ENCODE results near the gene LRRC23. TPM values are rescaled to one million over a fixed set of nuclear protein-coding genes. Genes with fewer than 3 reads are reported as not detected.

The LRRC23 gene
- total RNA-seq, 3 donors from 2014 or later, result 7.4 to 15.4 (median 10.8) TPM

DNA sequence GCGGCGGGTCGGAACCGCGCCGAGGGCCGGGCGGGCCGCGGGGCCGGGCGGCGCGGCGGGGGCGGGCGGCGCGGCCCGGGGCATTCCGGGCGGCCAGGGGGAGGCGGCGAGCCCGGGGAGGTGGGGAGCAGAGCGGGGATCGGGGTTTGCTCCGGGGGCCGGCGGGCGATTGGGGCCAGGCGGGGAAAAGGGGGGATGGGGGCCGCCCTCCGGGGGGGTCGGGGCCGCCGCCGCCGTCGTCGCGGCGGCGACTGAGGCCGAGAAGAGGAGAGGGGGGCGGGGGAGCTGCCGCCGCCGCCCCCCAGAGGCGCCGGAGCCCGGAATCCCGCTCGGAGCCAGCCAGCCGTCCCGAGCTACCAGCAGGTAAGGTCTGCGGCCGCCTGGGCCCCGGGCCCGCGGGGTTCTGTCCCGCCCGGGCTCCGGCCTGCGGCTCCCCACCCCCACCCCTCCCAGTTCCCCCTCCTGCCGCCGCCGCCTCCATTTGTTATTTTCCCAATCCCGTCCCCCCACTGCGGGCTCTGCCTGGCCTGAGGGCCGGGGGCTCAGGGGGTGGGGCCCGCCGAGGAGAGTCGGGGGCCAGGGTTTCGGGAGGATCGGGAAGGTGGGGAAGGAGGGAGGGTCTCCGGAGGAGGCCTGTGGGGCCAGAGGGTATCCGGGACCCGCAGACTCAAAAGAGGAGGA, 23.5 kb downstream of the LRRC23 start:
- H3K4me3 ChIP-seq, result peak overlapping the region; percentile 94 to 96 (median 95)
- H3K9me3 ChIP-seq, result no peaks in the 10 kb centered on the region
- H3K4me1 ChIP-seq, result peaks cover 11 to 41% of the 10 kb centered on the region in 2 donors
- intact Hi-C loops (cut with DNase I; ENCODE audit: low total_unique reads), result no loop called here
- H3K36me3 ChIP-seq, result no peaks in the 10 kb centered on the region
- TF ChIP-seq, protein P1, sequence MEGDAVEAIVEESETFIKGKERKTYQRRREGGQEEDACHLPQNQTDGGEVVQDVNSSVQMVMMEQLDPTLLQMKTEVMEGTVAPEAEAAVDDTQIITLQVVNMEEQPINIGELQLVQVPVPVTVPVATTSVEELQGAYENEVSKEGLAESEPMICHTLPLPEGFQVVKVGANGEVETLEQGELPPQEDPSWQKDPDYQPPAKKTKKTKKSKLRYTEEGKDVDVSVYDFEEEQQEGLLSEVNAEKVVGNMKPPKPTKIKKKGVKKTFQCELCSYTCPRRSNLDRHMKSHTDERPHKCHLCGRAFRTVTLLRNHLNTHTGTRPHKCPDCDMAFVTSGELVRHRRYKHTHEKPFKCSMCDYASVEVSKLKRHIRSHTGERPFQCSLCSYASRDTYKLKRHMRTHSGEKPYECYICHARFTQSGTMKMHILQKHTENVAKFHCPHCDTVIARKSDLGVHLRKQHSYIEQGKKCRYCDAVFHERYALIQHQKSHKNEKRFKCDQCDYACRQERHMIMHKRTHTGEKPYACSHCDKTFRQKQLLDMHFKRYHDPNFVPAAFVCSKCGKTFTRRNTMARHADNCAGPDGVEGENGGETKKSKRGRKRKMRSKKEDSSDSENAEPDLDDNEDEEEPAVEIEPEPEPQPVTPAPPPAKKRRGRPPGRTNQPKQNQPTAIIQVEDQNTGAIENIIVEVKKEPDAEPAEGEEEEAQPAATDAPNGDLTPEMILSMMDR (IDR thresholded peaks at IDR 0.05), result no peak
- no peak for TF ChIP-seq POLR2AphosphoS5 (IDR thresholded peaks at IDR 0.05)
- TF ChIP-seq POLR2A (IDR thresholded peaks at IDR 0.05), result no peak
- H3K27me3 ChIP-seq, result no peaks in the 10 kb centered on the region
- H3K27ac ChIP-seq, result peak overlapping the region; percentile 99
- DNase-seq (ENCODE audit: low spot score in 2 of 2), result no peak

DNA sequence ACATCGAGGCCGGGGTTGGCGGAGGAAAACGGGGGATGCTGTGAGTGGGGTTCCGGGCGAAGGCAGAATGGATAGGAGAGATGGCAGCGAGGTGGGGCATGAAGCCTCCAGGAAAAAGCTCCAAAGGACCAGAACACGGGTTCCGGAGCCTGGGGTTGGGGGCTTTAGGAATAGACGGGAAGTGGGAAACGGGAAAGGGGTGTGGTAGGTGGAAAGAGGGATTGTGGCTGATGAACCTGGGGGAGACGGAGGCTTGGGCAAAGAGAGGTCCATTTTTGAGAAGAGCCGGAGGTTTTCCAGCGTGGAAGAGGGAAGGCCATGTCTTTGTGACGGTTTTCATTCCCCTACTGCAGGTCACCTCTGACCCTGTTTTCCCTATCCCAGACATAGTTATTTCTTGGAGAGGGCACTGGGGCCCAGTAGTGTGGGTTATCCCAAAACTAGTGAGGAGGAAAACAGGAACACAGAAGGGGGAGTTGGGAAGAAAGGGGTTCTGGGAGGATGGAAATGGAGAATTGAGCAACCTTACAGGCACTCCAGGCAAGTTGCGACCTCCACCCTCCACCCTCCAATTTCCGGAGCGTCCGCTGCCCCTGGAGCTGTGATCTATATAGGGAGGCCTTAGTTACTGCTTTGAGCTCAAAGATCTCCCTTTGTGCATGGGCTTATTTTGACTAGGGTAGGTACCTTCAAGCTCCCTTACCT, 24.2 kb downstream of the LRRC23 start:
- intact Hi-C loops (cut with DNase I; ENCODE audit: low total_unique reads), result no loop called here
- H3K27me3 ChIP-seq, result no peaks in the 10 kb centered on the region
- H3K4me1 ChIP-seq, result peaks cover 11 to 47% of the 10 kb centered on the region in 2 donors
- no peaks in the 10 kb centered on the region for H3K9me3 ChIP-seq
- peak overlapping the region; percentile 99 for H3K27ac ChIP-seq
- H3K4me3 ChIP-seq, result peak overlapping the region; percentile 94 to 96 (median 95)
- no peak for DNase-seq (ENCODE audit: low spot score in 2 of 2)
- no peaks in the 10 kb centered on the region for H3K36me3 ChIP-seq
- TF ChIP-seq POLR2AphosphoS5 (IDR thresholded peaks at IDR 0.05), result peak in 1 of 3 donors; percentile 10
- no peak for TF ChIP-seq POLR2A (IDR thresholded peaks at IDR 0.05)

DNA sequence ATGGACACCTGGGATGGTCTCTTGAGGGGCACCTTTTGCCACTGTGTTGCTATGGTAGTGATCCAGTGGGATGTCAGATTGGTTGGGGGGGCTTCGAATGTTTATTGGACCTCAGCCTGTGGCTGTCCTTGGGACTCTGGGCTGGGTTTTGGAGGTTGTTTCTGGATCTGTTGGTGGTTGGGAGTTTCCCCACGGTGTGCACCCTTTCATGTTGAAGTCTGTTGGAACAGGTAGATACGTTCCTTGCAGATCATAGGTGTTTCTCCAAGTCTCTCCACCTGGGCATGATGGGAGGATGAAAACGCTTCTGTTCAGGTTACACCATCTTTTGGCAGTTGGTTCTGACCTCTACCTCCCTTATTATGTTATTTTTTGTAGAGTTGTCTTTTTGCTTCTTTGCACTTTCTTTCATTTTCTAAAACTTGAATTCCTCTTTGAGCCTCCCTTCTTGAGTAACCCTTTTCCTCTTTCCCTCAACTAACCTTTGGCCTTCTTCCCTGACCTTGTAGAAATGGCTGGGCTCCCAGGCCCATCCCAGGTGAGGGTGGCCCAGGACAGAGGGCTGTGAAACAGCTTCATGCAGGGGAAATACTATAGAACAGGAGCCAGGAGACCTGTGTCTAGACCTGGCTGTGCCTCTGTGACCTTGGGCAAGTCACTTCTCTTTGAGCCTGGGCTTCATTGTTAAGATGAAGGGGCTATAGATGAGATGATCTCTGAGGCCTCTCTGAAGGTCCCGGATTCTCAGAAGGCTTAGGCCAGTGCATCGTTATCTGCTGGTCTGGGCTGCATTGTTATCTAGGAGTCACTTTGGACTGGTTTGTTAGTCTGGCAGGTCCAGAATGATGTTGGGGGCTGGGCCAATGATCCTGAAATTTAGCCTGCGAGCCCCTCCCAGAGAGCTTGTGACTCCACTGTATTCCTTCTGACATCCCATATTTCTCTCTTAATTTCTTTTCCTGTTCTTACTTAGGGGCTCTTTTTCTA, 25.1 kb downstream of the LRRC23 start:
- no peaks in the 10 kb centered on the region for H3K36me3 ChIP-seq
- TF ChIP-seq POLR2A (IDR thresholded peaks at IDR 0.05), result peak; percentile 15
- TF ChIP-seq POLR2AphosphoS5 (IDR thresholded peaks at IDR 0.05), result no peak
- TF ChIP-seq, protein P1 (IDR thresholded peaks at IDR 0.05), result no peak
- no peak for DNase-seq (ENCODE audit: low spot score in 2 of 2)
- H3K27me3 ChIP-seq, result no peaks in the 10 kb centered on the region
- peak overlapping the region; percentile 99 for H3K27ac ChIP-seq
- intact Hi-C loops (cut with DNase I; ENCODE audit: low total_unique reads), result no loop called here
- H3K9me3 ChIP-seq, result no peaks in the 10 kb centered on the region
- H3K4me1 ChIP-seq, result peaks cover 7 to 52% of the 10 kb centered on the region in 2 donors
- peak overlapping the region; percentile 94 to 96 (median 95) for H3K4me3 ChIP-seq

DNA sequence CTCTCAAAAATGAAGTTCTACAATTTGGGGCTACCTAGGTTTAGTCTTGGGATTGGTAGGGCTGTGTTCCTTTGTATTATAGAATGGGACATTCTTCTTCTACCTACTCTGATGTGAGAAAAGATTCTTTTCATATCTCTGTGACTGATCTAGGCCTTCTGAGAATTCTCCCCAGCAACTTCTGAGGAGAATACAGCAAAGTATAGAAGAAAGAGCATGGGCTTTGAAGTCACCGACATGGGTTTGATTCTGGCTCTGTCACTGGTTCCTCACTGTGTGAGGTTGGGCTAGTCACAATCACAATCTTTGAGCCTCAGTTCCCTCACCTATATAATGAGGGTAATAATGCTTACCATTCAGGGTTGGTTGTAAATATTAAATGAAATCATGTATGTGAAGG, 28.1 kb downstream of the LRRC23 start:
- Histone ChIP-seq H3K4me3 (no peak overlapping the region), H3K9me3 (no peaks in the 10 kb centered on the region), H3K4me1 (peaks cover 0 to 42% of the 10 kb centered on the region in 2 donors), H3K27me3 (no peaks in the 10 kb centered on the region), H3K27ac (peak overlapping the region; percentile 81 to 99), H3K36me3 (no peaks in the 10 kb centered on the region)
- intact Hi-C loops (cut with DNase I; ENCODE audit: low total_unique reads), result no loop called here
- TF ChIP-seq POLR2AphosphoS5 (IDR thresholded peaks at IDR 0.05) (no peak), POLR2A (IDR thresholded peaks at IDR 0.05) (no peak)
- TF ChIP-seq, protein P1 (IDR thresholded peaks at IDR 0.05), result no peak
- no peak for DNase-seq (ENCODE audit: low spot score in 2 of 2)

DNA sequence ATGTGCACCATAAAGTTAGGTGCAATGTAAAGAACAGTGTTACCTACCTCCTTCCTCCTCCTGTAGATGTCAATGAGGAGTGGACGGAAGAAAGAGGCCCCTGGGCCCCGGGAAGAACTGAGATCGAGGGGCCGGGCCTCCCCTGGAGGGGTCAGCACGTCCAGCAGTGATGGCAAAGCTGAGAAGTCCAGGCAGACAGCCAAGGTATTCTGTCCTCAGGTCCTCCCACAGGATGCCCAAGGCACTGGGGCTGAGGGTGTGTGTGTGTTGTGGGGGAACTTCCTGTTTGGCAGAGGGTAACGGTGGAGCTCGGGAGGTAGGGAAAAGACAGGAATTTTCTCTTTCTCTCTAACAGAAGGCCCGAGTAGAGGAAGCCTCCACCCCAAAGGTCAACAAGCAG, 29.5 kb downstream of the LRRC23 start:
- Histone ChIP-seq H3K36me3 (no peaks in the 10 kb centered on the region), H3K4me3 (peak overlapping the region in 2 of 3 donors; percentile 3 to 9), H3K27me3 (no peaks in the 10 kb centered on the region), H3K27ac (peak overlapping the region; percentile 81 to 99), H3K4me1 (peaks cover 8 to 50% of the 10 kb centered on the region in 2 donors), H3K9me3 (no peaks in the 10 kb centered on the region)
- TF ChIP-seq POLR2AphosphoS5 (IDR thresholded peaks at IDR 0.05) (no peak), POLR2A (IDR thresholded peaks at IDR 0.05) (no peak)
- TF ChIP-seq, protein P1 (IDR thresholded peaks at IDR 0.05), result no peak
- intact Hi-C loops (cut with DNase I; ENCODE audit: low total_unique reads), result no loop called here
- peak in 1 of 2 donors; percentile 67 for DNase-seq (ENCODE audit: low spot score in 2 of 2)

Data from breast epithelium (tissue), 4 donors.